Stomach (tissue), 4 donors: Measurements from ENCODE around the gene PSKH1.

ENCODE experiments used
- EP300 ChIP-seq: sonication (generic); formaldehyde crosslinking; IDR thresholded peaks from one replicate; pipeline ENCODE4 v1.6.1; 2017; ENCODE audit warnings: antibody characterized with exemption
- POLR2A ChIP-seq, 4 donors: fragments of 450-650 bp; IDR thresholded peaks; one replicate each; pipeline ENCODE4 v1.6.1; 2016; ENCODE audit warnings: antibody characterized with exemption in 4 of 4, control low read depth in 2 of 4, mild to moderate bottlenecking in 1 of 4, moderate library complexity in 1 of 4
- POLR2AphosphoS5 ChIP-seq, 3 donors: sonication (generic); formaldehyde crosslinking; IDR thresholded peaks; one replicate each; pipeline ENCODE4 v1.6.1; 2016; ENCODE audit warnings: antibody characterized with exemption in 3 of 3
- TF ChIP-seq, protein P1 (sequence below), 7 experiments: fragments of 450-650 bp in 4 of 7; fragments of 200-600 bp in 3 of 7; sonication (generic) in 3 of 7; IDR thresholded peaks; one replicate each; pipeline ENCODE4 v1.5.1; 2016 to 2019; ENCODE audit warnings: antibody characterized with exemption in 7 of 7, control low read depth in 2 of 7, mild to moderate bottlenecking in 1 of 7

DNA sequence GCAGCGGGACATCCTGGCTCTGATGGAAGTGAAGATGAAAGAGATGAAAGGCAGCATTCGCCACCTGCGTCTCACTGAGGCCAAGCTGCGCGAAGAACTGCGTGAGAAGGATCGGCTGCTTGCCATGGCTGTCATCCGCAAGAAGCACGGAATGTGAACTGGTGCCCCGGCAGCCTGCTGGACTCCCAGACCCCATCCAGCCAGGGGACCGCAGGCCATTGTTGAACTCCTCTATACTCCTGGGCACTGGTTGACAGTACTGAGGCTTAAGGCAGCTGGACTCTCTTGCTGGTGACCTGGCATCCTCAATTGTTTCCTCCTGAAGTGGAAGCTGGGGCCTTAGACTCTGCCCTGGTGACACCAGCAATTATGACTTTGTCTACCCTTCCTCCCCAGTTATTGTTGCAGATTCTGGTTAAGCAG is 49.7 kb upstream of the PSKH1 start:
- TF ChIP-seq POLR2A (IDR thresholded peaks at IDR 0.05) (no peak), POLR2AphosphoS5 (IDR thresholded peaks at IDR 0.05) (no peak), EP300 (no peak)
- TF ChIP-seq, protein P1, sequence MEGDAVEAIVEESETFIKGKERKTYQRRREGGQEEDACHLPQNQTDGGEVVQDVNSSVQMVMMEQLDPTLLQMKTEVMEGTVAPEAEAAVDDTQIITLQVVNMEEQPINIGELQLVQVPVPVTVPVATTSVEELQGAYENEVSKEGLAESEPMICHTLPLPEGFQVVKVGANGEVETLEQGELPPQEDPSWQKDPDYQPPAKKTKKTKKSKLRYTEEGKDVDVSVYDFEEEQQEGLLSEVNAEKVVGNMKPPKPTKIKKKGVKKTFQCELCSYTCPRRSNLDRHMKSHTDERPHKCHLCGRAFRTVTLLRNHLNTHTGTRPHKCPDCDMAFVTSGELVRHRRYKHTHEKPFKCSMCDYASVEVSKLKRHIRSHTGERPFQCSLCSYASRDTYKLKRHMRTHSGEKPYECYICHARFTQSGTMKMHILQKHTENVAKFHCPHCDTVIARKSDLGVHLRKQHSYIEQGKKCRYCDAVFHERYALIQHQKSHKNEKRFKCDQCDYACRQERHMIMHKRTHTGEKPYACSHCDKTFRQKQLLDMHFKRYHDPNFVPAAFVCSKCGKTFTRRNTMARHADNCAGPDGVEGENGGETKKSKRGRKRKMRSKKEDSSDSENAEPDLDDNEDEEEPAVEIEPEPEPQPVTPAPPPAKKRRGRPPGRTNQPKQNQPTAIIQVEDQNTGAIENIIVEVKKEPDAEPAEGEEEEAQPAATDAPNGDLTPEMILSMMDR (IDR thresholded peaks at IDR 0.05) = no peak
